B cell (primary cell): Measurements from ENCODE around the gene PSMC3IP. TPM values are rescaled to one million over a fixed set of nuclear protein-coding genes. Genes with fewer than 3 reads are reported as not detected.

Experiments
- ATAC-seq: fragments of 200-7000 bp; cut with Tn5 transposase; one replicate; pipeline ENCODE4 v1.10.0; 2021; ENCODE audit warnings: low read depth, mild to moderate bottlenecking, moderate number of reproducible peaks, moderate library complexity
- CTCF ChIA-PET: fragments of 350-600 bp; sonication (Branson Sonifier 250); formaldehyde crosslinking; loops from one replicate; lab custom pipeline; 2021; ENCODE audit warnings: antibody characterized with exemption, inconsistent platforms; lab: Charles Lee
- POLR2A ChIA-PET: fragments of 350-600 bp; sonication (Branson Sonifier 250); formaldehyde crosslinking; loops from one replicate; lab custom pipeline; 2021; ENCODE audit warnings: antibody characterized with exemption; lab: Charles Lee
- DNase-seq: peaks from one replicate; pipeline ENCODE4 v3.0.0; 2013
- H2AFZ ChIP-seq: 2 replicates; pipeline ENCODE4 v1.6.1; 2012; ENCODE audit warnings: mild to moderate bottlenecking, low read depth, low read length; ENCODE audit not compliant: insufficient read depth, poor library complexity, severe bottlenecking
- H3K27ac ChIP-seq, 2 donors: 1 replicate in 1 of 2; 2 replicates in 1 of 2; pipeline ENCODE4 v1.5.1; 2012 to 2013; ENCODE audit warnings: low read length in 2 of 2, mild to moderate bottlenecking in 2 of 2, moderate library complexity in 1 of 2
- H3K27me3 ChIP-seq, 4 experiments: fragments of 200-600 bp in 1 of 4; sonication (generic) in 1 of 4; replicated peaks in 1 of 4; 1 replicate in 2 of 4; 2 replicates in 2 of 4; pipeline versions ENCODE4 v1.6.1 to v1.7.0; 2013 to 2016; ENCODE audit warnings: low read length in 3 of 4, mild to moderate bottlenecking in 2 of 4, mixed read lengths in 1 of 4, moderate library complexity in 1 of 4; ENCODE audit not compliant: insufficient read depth in 4 of 4, control insufficient read depth in 3 of 4; ENCODE audit errors: control extremely low read depth in 1 of 4
- H3K36me3 ChIP-seq, 2 experiments: replicated peaks in 1 of 2; 1 replicate in 1 of 2; 2 replicates in 1 of 2; pipeline versions ENCODE4 v1.6.1 to v1.7.1; 2013; ENCODE audit warnings: low read length in 1 of 2; ENCODE audit not compliant: insufficient read depth in 2 of 2, control insufficient read depth in 1 of 2; ENCODE audit errors: control extremely low read depth in 1 of 2, extremely low read depth in 1 of 2
- H3K4me1 ChIP-seq, 2 donors: fragments of 200-600 bp in 1 of 2; sonication (generic) in 1 of 2; 1 replicate in 1 of 2; 2 replicates in 1 of 2; pipeline versions ENCODE4 v1.5.1 to v1.6.1; 2013 to 2017; ENCODE audit warnings: low read length in 2 of 2; ENCODE audit not compliant: control insufficient read depth in 2 of 2, insufficient read depth in 2 of 2
- H3K4me2 ChIP-seq: replicated peaks from 2 replicates; pipeline ENCODE3; 2012; ENCODE audit warnings: mild to moderate bottlenecking, low read depth, low read length; ENCODE audit not compliant: poor library complexity, severe bottlenecking
- H3K4me3 ChIP-seq, 5 experiments: fragments of 200-600 bp in 1 of 5; sonication (generic) in 1 of 5; 1 replicate in 3 of 5; 2 replicates in 2 of 5; pipeline versions ENCODE4 v1.5.1 to v1.7.0; 2011 to 2016; ENCODE audit warnings: low read length in 4 of 5, mild to moderate bottlenecking in 4 of 5, low read depth in 2 of 5, control low read depth in 1 of 5, moderate library complexity in 1 of 5; ENCODE audit not compliant: insufficient read depth in 1 of 5; ENCODE audit errors: control extremely low read depth in 1 of 5, extremely low read depth in 1 of 5
- H3K79me2 ChIP-seq: fragments of 200-600 bp; sonication (generic); one replicate; pipeline ENCODE4 v1.6.0; 2016; ENCODE audit warnings: low read length; ENCODE audit not compliant: control insufficient read depth, insufficient read depth
- H3K9ac ChIP-seq: fragments of 200-600 bp; sonication (generic); 2 replicates; pipeline ENCODE4 v1.6.1; 2017; ENCODE audit warnings: mild to moderate bottlenecking, low read length, moderate library complexity
- H3K9me3 ChIP-seq, 3 donors: one replicate each; pipeline versions ENCODE4 v1.6.1 to v1.7.1; 2013; ENCODE audit warnings: low read length in 2 of 3; ENCODE audit not compliant: control insufficient read depth in 2 of 3, insufficient read depth in 1 of 3; ENCODE audit errors: control extremely low read depth in 1 of 3
- H4K20me1 ChIP-seq: 2 replicates; pipeline ENCODE4 v1.6.0; 2012; ENCODE audit warnings: mild to moderate bottlenecking, low read length; ENCODE audit not compliant: insufficient read depth, control insufficient read depth, poor library complexity, severe bottlenecking
- H3K27ac Mint-ChIP-seq: one replicate; pipeline ENCODE4 v1.8.0; 2021; ENCODE audit warnings: mixed read lengths
- H3K27me3 Mint-ChIP-seq: one replicate; pipeline ENCODE4 v1.8.0; 2021; ENCODE audit warnings: mixed read lengths
- H3K4me1 Mint-ChIP-seq: one replicate; pipeline ENCODE4 v1.8.0; 2021; ENCODE audit warnings: mixed read lengths
- H3K4me3 Mint-ChIP-seq: one replicate; pipeline ENCODE4 v1.8.0; 2021; ENCODE audit warnings: mixed read lengths
- H3K9me3 Mint-ChIP-seq: one replicate; pipeline ENCODE4 v1.8.0; 2022; ENCODE audit warnings: mixed read lengths; ENCODE audit not compliant: insufficient read depth
- CTCF ChIP-seq: fragments of 200-600 bp; IDR thresholded peaks from one replicate; pipeline ENCODE4 v1.8.0; 2022; ENCODE audit warnings: antibody characterized with exemption, mild to moderate bottlenecking
- EZH2 ChIP-seq: IDR thresholded peaks from 2 replicates; pipeline ENCODE4 v1.6.1; 2012; ENCODE audit warnings: borderline replicate concordance, low read depth, mild to moderate bottlenecking, moderate library complexity, low read length; ENCODE audit not compliant: insufficient read depth, poor library complexity, severe bottlenecking
- WGBS: methylation state at CpG from one replicate; pipeline ENCODE4 v1.1.5; 2013; ENCODE audit warnings: missing lambda C conversion rate; ENCODE audit not compliant: insufficient coverage; 5-methylcytosine and 5-hydroxymethylcytosine counted together
- intact Hi-C: fragments of 100-400 bp; cut with micrococcal nuclease; formaldehyde crosslinking; loops from one replicate; pipeline ENCODE4 v1.10.0; 2022
- polyA plus RNA-seq: library from polyadenylated mRNA; depleted of rRNA; stranded (reverse); fragments of >200 nt; gene quantifications from 2 replicates; pipeline ENCODE4 v1.2.3, GENCODE V29; 2012
- total RNA-seq, 2 donors: library from RNA; stranded (reverse); fragments of 120-200 nt in 1 of 2; gene quantifications; 1 replicate in 1 of 2; 2 replicates in 1 of 2; pipeline versions ENCODE4 v1.2.3 to v1.2.4, GENCODE V29; 2013 to 2022

The PSMC3IP gene
- total and polyA plus RNA-seq, 2 donors (not counting 1 experiment from before 2014, with no cell fraction given), result 2.8 to 10.4 TPM

- peak overlapping the region; percentile 69 for H2AFZ ChIP-seq
- TF ChIP-seq CTCF (no peak), EZH2 (no peak)
- no peaks in the 10 kb centered on the region for H3K9me3 Mint-ChIP-seq
- H3K27me3 ChIP-seq, result no peaks in the 10 kb centered on the region
- peaks cover 8% of the 10 kb centered on the region for H3K79me2 ChIP-seq
- CTCF ChIA-PET, result interaction anchor here (0.6 to 2.1 kb wide), 9 partner anchors 12 to 685 kb away, joined by 3 to 9 read pairs (median 3); partner anchors contain the start of gene PSMC3IP
- no peaks in the 10 kb centered on the region for H3K27me3 Mint-ChIP-seq
- peak; percentile 28 for ATAC-seq
- no peaks in the 10 kb centered on the region for H3K9me3 ChIP-seq
- H3K9ac ChIP-seq, result peak overlapping the region; percentile 57
- 13% methylated on average over 59 of the region's 60 CpGs for WGBS
- peak overlapping the region; percentile 51 to 67 (median 54) for H3K4me3 ChIP-seq
- H3K4me2 ChIP-seq, result peak overlapping the region; percentile 63
- peak overlapping the region; percentile 93 for H3K4me3 Mint-ChIP-seq
- peaks cover 33 to 49% of the 10 kb centered on the region in 2 donors for H3K4me1 ChIP-seq
- H3K36me3 ChIP-seq, result no peaks in the 10 kb centered on the region
- peaks cover 42% of the 10 kb centered on the region for H3K4me1 Mint-ChIP-seq
- H4K20me1 ChIP-seq, result peaks cover under 1% of the 10 kb centered on the region
- peak overlapping the region; percentile 90 for H3K27ac Mint-ChIP-seq
- peak; percentile 80 for DNase-seq
- intact Hi-C loops, result loop anchor here (1.0 kb wide), 1 partner anchor 17 kb away; no protein-coding TSS in a partner anchor
- POLR2A ChIA-PET, result interaction anchor here (0.6 to 1.4 kb wide), 5 partner anchors 17 to 842 kb away, joined by 3 to 14 read pairs (median 4); partner anchors contain the start of gene ACLY
- no peak overlapping the region for H3K27ac ChIP-seq
Observed at GRCh38 chr17:42531455-42532354, 45.8 kb downstream of the PSMC3IP start.
